ENCODE results near the gene DCDC2.
"Not testable (repeated sequence)": the region's sequence is repeated elsewhere in the genome, so short reads cannot be mapped to it uniquely, and the experiment has no call there.

The DCDC2 gene

DNA sequence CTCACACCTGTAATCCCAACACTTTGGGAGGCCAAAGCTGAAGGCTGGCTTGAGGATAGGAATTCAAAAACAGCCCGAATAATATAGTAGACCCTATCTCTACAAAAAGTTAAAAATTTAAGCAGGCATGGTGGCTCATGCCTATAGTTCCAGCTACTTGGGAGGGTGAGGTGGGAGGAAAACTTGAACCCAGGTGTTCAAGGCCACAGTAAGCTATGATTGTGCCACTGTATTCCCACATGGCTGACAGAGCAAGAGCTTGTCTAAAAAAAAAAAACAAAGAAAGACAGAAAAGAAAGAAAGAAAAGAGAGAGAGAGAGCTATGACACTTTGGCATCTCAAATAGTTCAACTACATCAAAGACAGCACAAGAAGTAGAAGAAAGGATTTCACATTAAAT lies 33.2 kb downstream of the DCDC2 start:
- no peak overlapping the region for H3K4me3 ChIP-seq (replicated peaks; ENCODE audit: low read depth, low read length)
- DNase-seq (ENCODE audit: extremely low read depth, low read depth) = no peak
- TF ChIP-seq, protein P1, sequence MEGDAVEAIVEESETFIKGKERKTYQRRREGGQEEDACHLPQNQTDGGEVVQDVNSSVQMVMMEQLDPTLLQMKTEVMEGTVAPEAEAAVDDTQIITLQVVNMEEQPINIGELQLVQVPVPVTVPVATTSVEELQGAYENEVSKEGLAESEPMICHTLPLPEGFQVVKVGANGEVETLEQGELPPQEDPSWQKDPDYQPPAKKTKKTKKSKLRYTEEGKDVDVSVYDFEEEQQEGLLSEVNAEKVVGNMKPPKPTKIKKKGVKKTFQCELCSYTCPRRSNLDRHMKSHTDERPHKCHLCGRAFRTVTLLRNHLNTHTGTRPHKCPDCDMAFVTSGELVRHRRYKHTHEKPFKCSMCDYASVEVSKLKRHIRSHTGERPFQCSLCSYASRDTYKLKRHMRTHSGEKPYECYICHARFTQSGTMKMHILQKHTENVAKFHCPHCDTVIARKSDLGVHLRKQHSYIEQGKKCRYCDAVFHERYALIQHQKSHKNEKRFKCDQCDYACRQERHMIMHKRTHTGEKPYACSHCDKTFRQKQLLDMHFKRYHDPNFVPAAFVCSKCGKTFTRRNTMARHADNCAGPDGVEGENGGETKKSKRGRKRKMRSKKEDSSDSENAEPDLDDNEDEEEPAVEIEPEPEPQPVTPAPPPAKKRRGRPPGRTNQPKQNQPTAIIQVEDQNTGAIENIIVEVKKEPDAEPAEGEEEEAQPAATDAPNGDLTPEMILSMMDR (IDR thresholded peaks at IDR 0.05; ENCODE audit: low read depth, low read length, missing control alignments) = no peak

DNA sequence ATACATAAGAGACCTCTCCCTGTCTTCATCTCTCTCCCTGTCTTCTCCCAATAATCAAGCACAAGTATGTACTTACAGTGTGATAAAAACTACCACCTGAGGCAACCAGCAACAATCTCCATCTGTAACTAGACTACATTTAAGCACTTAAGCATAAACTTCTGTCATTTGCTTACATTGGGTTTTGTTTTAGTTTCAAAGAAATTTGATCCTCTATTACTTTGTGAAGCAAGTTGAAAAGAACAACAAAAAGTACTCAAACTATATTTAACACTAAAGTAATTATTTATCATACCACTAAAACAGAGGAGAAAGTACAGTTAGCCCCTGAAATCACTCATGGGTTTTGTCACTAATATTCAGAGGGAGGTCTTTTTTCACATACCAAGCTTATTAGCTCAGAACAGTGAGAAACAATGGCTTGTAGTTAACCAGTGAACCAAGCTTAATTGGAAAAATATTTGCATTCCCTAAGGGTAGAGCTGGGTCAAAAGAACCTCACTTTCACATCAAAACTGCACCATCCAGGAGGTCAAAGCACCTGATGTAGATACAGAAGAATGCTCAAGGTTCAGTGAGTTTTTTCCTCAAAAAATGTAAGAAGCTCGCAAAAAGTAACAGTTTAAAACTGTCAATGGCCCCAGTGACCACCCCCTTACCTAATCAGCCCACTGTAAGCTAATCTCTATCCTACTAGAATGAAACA lies 34.1 kb downstream of the DCDC2 start:
- no peak for DNase-seq (ENCODE audit: extremely low read depth, low read depth)
- TF ChIP-seq, protein P1 (IDR thresholded peaks at IDR 0.05; ENCODE audit: low read depth, low read length, missing control alignments) = no peak
- H3K4me3 ChIP-seq (replicated peaks; ENCODE audit: low read depth, low read length) = no peak overlapping the region

DNA sequence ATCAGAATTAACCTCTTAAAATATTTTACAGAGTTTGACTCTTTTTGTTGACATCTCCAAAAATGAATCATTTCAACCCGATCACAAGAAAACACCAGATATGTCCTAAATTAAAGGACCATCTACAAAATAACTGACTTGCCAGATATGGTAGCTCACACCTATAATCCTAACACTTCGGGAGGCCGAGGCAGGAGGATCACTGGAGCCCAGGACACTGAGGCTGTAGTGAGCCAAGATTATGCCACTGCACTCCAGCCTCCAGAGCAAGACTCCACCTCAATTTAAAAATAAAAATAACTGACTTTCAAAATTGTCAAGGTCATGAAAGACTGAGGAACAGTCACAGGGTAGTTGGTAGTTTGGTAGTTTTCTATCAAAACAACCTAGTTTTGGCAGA lies 34.9 kb downstream of the DCDC2 start:
- no peak for DNase-seq (ENCODE audit: extremely low read depth, low read depth)

DNA sequence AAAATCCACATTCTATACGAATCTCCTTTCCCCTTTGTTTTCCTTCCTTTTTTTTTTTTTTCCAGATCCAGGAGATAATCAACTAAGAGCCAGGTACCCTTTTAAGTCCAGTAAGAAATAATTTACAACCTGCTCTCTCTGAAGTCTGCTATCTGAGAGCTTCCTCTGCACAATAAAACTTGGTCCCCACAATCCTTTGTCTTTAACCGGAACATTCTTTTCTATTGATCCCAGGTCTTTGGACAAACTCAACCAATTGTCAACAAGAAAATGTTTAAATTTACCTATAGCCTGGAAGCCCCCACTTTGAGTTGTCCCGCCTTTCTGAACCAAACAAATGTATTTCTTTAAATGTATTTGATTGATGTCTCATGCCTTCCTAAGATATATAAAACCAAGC lies 35.4 kb downstream of the DCDC2 start:
- not testable (repeated sequence) for H3K4me3 ChIP-seq (replicated peaks; ENCODE audit: low read depth, low read length); DNase-seq (ENCODE audit: extremely low read depth, low read depth)

More for the DNA sequence above, 34.9 kb downstream of the DCDC2 start:
- H3K4me3 ChIP-seq (replicated peaks; ENCODE audit: low read depth, low read length) = no peak overlapping the region
- TF ChIP-seq, protein P1 (IDR thresholded peaks at IDR 0.05; ENCODE audit: low read depth, low read length, missing control alignments) = no peak

DNA sequence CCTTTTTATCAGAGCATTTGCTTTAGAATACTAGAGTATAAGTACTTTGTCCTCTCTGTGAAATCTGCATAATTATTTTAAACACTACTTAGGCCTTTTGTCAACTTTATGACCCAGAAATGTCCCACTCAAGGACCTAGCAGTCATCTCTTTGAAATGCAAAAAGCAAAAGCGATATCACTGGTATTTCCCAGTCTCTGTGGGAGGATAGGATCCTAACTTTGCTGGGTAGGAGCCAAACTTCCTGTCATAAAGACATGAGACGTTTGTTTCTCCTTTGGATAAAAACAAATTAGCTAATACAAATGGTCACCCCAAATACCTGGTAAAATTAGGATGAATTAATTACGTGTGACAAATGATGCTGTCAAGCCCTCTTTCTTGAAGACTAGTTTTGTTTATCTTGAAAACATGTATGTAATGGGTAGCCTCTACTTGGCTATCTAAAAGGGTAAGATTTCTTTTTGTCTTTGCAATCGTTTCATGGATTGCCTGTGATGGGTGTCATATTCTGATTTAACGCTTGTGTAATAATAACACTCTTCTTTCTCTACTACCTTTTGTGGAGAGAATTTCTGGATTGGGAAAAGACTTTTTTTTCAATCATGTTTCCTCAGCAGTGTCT lies 36.2 kb downstream of the DCDC2 start:
- no peak for DNase-seq (ENCODE audit: extremely low read depth, low read depth)
- no peak overlapping the region for H3K4me3 ChIP-seq (replicated peaks; ENCODE audit: low read depth, low read length)
- TF ChIP-seq, protein P1 (IDR thresholded peaks at IDR 0.05; ENCODE audit: low read depth, low read length, missing control alignments) = no peak

DNA sequence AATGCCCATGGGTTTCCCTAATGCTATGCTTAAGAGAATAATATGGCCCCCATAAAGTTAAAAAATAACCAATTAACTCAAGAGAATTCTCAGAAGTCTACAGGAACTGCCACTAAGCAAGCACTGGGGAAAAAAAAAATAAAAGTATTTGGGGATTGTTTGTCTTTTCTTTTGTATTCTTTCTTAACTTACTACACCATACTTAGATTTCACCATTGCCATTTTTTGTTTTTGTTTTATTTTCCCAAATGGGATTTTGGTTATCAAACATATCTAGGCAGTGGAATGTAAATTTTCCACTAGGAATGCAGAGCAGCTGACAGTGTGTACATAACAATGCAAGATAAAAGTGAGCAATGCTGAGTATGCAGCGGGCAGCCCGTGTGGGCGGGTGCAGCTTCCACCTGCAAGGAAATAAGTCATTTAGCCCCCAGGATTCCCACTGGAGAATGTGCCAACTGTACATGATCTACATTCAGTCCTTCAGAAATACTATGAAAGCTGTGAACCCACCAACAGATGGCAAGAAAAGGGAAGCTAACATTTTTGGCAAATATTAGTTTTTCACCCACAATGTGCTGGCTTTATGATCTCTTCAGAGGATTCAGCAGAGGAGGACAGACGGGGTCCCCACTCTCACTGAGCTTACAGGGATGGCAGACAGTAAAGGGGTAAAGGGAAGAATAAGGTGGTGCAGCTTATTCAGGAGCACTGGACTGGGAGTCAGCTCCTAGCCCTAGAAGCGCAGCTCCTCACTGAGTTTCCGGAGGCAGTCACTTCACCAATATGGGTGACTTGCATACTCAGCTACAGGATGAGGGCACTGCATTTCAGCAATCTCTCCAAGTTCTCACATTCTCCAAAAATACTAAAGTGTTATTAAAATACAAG lies 44.4 kb downstream of the DCDC2 start:
- TF ChIP-seq, protein P1 (IDR thresholded peaks at IDR 0.05; ENCODE audit: low read depth, low read length, missing control alignments) = no peak
- no peak for DNase-seq (ENCODE audit: extremely low read depth, low read depth)
- no peak overlapping the region for H3K4me3 ChIP-seq (replicated peaks; ENCODE audit: low read depth, low read length)

DNA sequence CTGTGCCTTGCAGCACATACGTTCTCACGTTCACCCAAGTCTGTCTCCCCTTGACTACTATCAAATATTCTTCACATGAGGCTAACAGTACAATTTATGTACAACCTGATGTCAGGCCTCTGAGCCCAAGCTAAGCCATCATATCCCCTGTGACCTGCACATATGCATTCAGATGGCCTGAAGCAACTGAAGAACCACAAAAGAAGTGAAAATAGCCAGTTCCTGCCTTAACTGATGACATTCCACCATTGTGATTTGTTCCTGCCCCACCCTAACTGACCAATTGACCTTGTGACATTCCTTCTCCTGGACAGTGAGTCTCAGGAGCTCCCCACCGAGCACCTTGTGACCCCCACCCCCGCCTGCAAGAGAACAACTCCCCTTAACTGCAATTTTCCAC lies 46.1 kb downstream of the DCDC2 start:
- H3K4me3 ChIP-seq (replicated peaks; ENCODE audit: low read depth, low read length); DNase-seq (ENCODE audit: extremely low read depth, low read depth): not testable (repeated sequence)
